HepG2 (cell line): ENCODE results near the gene RYR2. TPM values are rescaled to one million over a fixed set of nuclear protein-coding genes. Genes with fewer than 3 reads are reported as not detected.

ENCODE experiments used
- ATAC-seq: fragments of 200-7000 bp; cut with Tn5 transposase; 3 replicates; pipeline ENCODE4 v1.9.1; 2020; ENCODE audit warnings: mild to moderate bottlenecking, moderate library complexity
- BruUV-seq: library from RNA; stranded (reverse); fragments of 400-500 nt; replicated peaks from 2 replicates; lab custom pipeline; 2021; lab: Mats Ljungman, UMichigan
- CTCF ChIA-PET: fragments of 300-600 bp; formaldehyde crosslinking; extraction: SDS; loops from one replicate; lab custom pipeline; 2021; ENCODE audit warnings: low total read pairs, inconsistent platforms, low intra/inter-chr PET ratio; lab: Yijun Ruan, JAX
- POLR2A ChIA-PET: fragments of 350-600 bp; sonication (Branson Sonifier 250); formaldehyde crosslinking; loops from one replicate; lab custom pipeline; 2020; ENCODE audit warnings: antibody characterized with exemption, inconsistent platforms; lab: Yijun Ruan, JAX
- DNase-seq: peaks from one replicate; pipeline ENCODE4 v3.0.0-alpha.2; 2015; ENCODE audit warnings: low spot score
- FAIRE-seq: peaks from 3 replicates; lab custom pipeline; 2011; peaks lifted over from hg19 to GRCh38; lab: Jason Lieb, UNC
- H2AFZ ChIP-seq: one replicate; pipeline ENCODE4 v1.6.1; 2011; ENCODE audit warnings: low read length, inconsistent platforms
- H3K27ac ChIP-seq: fragments of 300-600 bp; 3 replicates; pipeline ENCODE4 v1.8.0; 2011; ENCODE audit warnings: mixed run types, mild to moderate bottlenecking, mixed read lengths, low read length, inconsistent platforms; ENCODE audit not compliant: insufficient read depth; ENCODE audit errors: extremely low read length
- H3K27me3 ChIP-seq, 2 experiments: fragments of 200-600 bp in 1 of 2; 2 replicates in 1 of 2; 3 replicates in 1 of 2; pipeline versions ENCODE4 v1.6.0 to v1.8.0; 2011; ENCODE audit warnings: low read length in 2 of 2, mild to moderate bottlenecking in 2 of 2, moderate library complexity in 2 of 2, inconsistent platforms in 1 of 2; ENCODE audit not compliant: insufficient read depth in 2 of 2, control insufficient read depth in 1 of 2
- H3K36me3 ChIP-seq, 2 experiments: fragments of 200-600 bp in 1 of 2; replicated peaks in 1 of 2; 2 replicates in 1 of 2; 3 replicates in 1 of 2; pipeline versions ENCODE4 v1.5.1 to v1.8.0; 2011; ENCODE audit warnings: low read length in 2 of 2, inconsistent platforms in 1 of 2; ENCODE audit not compliant: insufficient read depth in 2 of 2, control insufficient read depth in 1 of 2
- H3K4me1 ChIP-seq: 2 replicates; pipeline ENCODE4 v1.5.1; 2012; ENCODE audit warnings: low read length, inconsistent platforms; ENCODE audit not compliant: insufficient read depth
- H3K4me2 ChIP-seq: 2 replicates; pipeline ENCODE4 v1.6.0; 2011; ENCODE audit warnings: low read depth, low read length, inconsistent platforms
- H3K4me3 ChIP-seq, 3 experiments: fragments of 200-600 bp in 1 of 3; sonication (generic), shearing (Covaris generic) in 1 of 3; replicated peaks in 1 of 3; 2 replicates each; pipeline ENCODE4 v1.5.1; 2011 to 2016; ENCODE audit warnings: low read length in 3 of 3, inconsistent platforms in 2 of 3, low read depth in 2 of 3, mild to moderate bottlenecking in 2 of 3, control low read depth in 1 of 3, mixed read lengths in 1 of 3; ENCODE audit not compliant: insufficient read depth in 1 of 3
- H3K79me2 ChIP-seq: one replicate; pipeline ENCODE4 v1.6.1; 2011; ENCODE audit warnings: low read length, inconsistent platforms; ENCODE audit not compliant: insufficient read depth
- H3K9ac ChIP-seq: 2 replicates; pipeline ENCODE4 v1.6.0; 2011; ENCODE audit warnings: mild to moderate bottlenecking, low read depth, low read length, inconsistent platforms; ENCODE audit not compliant: insufficient read depth
- H3K9me3 ChIP-seq: 2 replicates; pipeline ENCODE4 v1.5.1; 2012; ENCODE audit warnings: mild to moderate bottlenecking, low read length
- H4K20me1 ChIP-seq: 2 replicates; pipeline ENCODE4 v1.6.0; 2011; ENCODE audit warnings: inconsistent platforms, mild to moderate bottlenecking, low read length, moderate library complexity; ENCODE audit not compliant: insufficient read depth
- HNRNPUL1 ChIP-seq: fragments of 200-400 bp; formaldehyde crosslinking; IDR thresholded peaks from 2 replicates; pipeline ENCODE4 v1.6.1; 2017; ENCODE audit warnings: low read depth, mild to moderate bottlenecking, low read length, moderate library complexity
- NFIC ChIP-seq: IDR thresholded peaks from 2 replicates; pipeline ENCODE4 v1.6.1; 2012; ENCODE audit warnings: mild to moderate bottlenecking, low read length, inconsistent platforms
- NFRKB ChIP-seq: fragments of 450-650 bp; IDR thresholded peaks from 2 replicates; pipeline ENCODE4 v1.6.1; 2017
- SNAPC2 ChIP-seq: sonication (generic); formaldehyde crosslinking; IDR thresholded peaks from 2 replicates; pipeline ENCODE4 v1.8.1; 2022; ENCODE audit warnings: mild to moderate bottlenecking, missing genetic modification reagents
- ZNF251 ChIP-seq: sonication (generic); formaldehyde crosslinking; IDR thresholded peaks from 2 replicates; pipeline ENCODE4 v1.9.0; 2021; ENCODE audit warnings: mild to moderate bottlenecking, missing genetic modification reagents
- ZNF280B ChIP-seq: sonication (generic); formaldehyde crosslinking; IDR thresholded peaks from 2 replicates; pipeline ENCODE4 v1.5.0; 2020; ENCODE audit warnings: missing genetic modification reagents, mild to moderate bottlenecking, borderline replicate concordance
- ZNF329 ChIP-seq: sonication (generic); formaldehyde crosslinking; IDR thresholded peaks from 2 replicates; pipeline ENCODE4 v1.9.0; 2021; ENCODE audit warnings: low read depth, mild to moderate bottlenecking, missing genetic modification reagents
- ZNF460 ChIP-seq: sonication (generic); formaldehyde crosslinking; IDR thresholded peaks from 2 replicates; pipeline ENCODE4 v1.5.1; 2020; ENCODE audit warnings: missing genetic modification reagents, mild to moderate bottlenecking, borderline replicate concordance
- ZNF770 ChIP-seq: sonication (generic); formaldehyde crosslinking; IDR thresholded peaks from 2 replicates; pipeline ENCODE4 v1.5.0; 2020; ENCODE audit warnings: mild to moderate bottlenecking, missing genetic modification reagents
- WGBS: methylation state at CpG from one replicate; pipeline ENCODE4 v1.1.6; 2017; ENCODE audit warnings: low lambda C conversion rate; 5-methylcytosine and 5-hydroxymethylcytosine counted together
- in situ Hi-C: cut with HindIII; loops from 2 replicates; pipeline ENCODE4 v1.10.0; 2017; ENCODE audit warnings: low pct_unique_long_range_greater_than_20kb; ENCODE audit not compliant: extremely low pct_ligation_motif_present
- intact Hi-C: fragments of 100-400 bp; cut with micrococcal nuclease; formaldehyde crosslinking; loops from one replicate; pipeline ENCODE4 v1.10.0; 2022; ENCODE audit not compliant: unreplicated experiment
- polyA plus RNA-seq, 8 experiments: library from polyadenylated mRNA; depleted of rRNA in 3 of 8; stranded (reverse) in 7 of 8; unstranded in 1 of 8; fragments of >200 nt; fragmentation: Illumina TruSeq in 4 of 8; extraction: Trizol in 4 of 8; gene quantifications; 2 replicates each; pipeline versions ENCODE4 v1.2.1 to v1.2.3, GENCODE V29; 2011 to 2016; ENCODE audit warnings: low read depth in 4 of 8, missing spikeins in 1 of 8, mixed read lengths in 1 of 8; ENCODE audit not compliant: insufficient read depth in 1 of 8
- total RNA-seq, 5 experiments: library from RNA; depleted of rRNA; stranded (reverse); fragments of >200 nt; fragmentation: Illumina TruSeq; extraction: Trizol; gene quantifications; 2 replicates each; pipeline ENCODE4 v1.2.3, GENCODE V29; 2016; ENCODE audit warnings: low read depth in 1 of 5
- TF ChIP-seq, protein P1 (sequence below): sonication (generic); formaldehyde crosslinking; conservative IDR thresholded peaks from 2 replicates; pipeline ENCODE4 v1.5.0; 2020; ENCODE audit warnings: missing genetic modification reagents
- TF ChIP-seq, protein P2 (sequence below): sonication (generic); IDR thresholded peaks from 2 replicates; pipeline ENCODE4 v1.6.1; 2016; ENCODE audit warnings: low read depth, borderline replicate concordance
- TF ChIP-seq, protein P3 (sequence below): sonication (generic); formaldehyde crosslinking; IDR thresholded peaks from 2 replicates; pipeline ENCODE4 v1.4.0; 2020; ENCODE audit warnings: missing genetic modification reagents

Gene RYR2
- total and polyA plus RNA-seq, 2 of the 13 experiments (the other 11 are each of a cell fraction or from before 2014, with no cell fraction given), result not detected

- TF ChIP-seq ZNF770, result no peak
- TF ChIP-seq ZNF251 (CRISPR knock-in tag), result no peak
- no peak for TF ChIP-seq SNAPC2 (CRISPR knock-in tag)
- TF ChIP-seq NFIC, result no peak
- TF ChIP-seq NFRKB, result no peak
- TF ChIP-seq, protein P1, sequence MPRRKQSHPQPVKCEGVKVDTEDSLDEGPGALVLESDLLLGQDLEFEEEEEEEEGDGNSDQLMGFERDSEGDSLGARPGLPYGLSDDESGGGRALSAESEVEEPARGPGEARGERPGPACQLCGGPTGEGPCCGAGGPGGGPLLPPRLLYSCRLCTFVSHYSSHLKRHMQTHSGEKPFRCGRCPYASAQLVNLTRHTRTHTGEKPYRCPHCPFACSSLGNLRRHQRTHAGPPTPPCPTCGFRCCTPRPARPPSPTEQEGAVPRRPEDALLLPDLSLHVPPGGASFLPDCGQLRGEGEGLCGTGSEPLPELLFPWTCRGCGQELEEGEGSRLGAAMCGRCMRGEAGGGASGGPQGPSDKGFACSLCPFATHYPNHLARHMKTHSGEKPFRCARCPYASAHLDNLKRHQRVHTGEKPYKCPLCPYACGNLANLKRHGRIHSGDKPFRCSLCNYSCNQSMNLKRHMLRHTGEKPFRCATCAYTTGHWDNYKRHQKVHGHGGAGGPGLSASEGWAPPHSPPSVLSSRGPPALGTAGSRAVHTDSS (CRISPR knock-in tag), result no peak
- no peak for TF ChIP-seq ZNF460 (CRISPR knock-in tag)
- TF ChIP-seq, all 625 proteins: peak for 0
These were observed 500.8 kb downstream of the RYR2 start (continued) for GRCh38 chr1:237542525-237543418.

DNA sequence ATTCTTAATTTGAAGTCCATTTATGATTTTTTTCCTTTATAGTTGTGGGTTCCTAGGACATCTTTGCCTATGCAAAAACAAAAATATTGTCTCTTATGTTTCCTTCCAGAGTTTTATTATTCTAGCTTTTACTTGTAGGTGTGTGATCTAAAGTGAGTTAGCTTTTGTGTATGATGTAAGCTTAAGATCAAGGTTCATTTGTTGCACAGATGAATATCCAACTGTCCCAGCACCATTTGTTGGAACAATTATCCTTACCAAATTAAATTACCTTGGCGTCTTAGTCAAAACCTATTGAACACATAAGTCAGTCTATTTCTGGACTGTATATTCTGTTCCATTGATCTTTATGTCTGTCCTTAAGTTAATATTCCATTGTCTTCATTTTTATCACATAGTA lies 511.1 kb downstream of the RYR2 start:
- no peak for FAIRE-seq
- in situ Hi-C loops (loop anchor here (25.0 kb wide), 1 partner anchor 1441 kb away; no protein-coding TSS in a partner anchor), intact Hi-C loops (no loop called here)
- Histone ChIP-seq H3K79me2 (no peaks in the 10 kb centered on the region), H3K27me3 (no peaks in the 10 kb centered on the region), H3K9ac (no peak overlapping the region), H4K20me1 (no peaks in the 10 kb centered on the region), H3K9me3 (no peaks in the 10 kb centered on the region), H3K27ac (no peak overlapping the region), H3K4me1 (no peaks in the 10 kb centered on the region), H3K4me2 (no peak overlapping the region), H3K4me3 (no peak overlapping the region), H3K36me3 (no peaks in the 10 kb centered on the region), H2AFZ (no peak overlapping the region)
- CTCF ChIA-PET, result no interaction called here
- DNase-seq, result no peak
- ATAC-seq, result no peak
- POLR2A ChIA-PET, result no interaction called here
- 39% methylated on average over 1 of the region's 1 CpG for WGBS
- BruUV-seq, result no TSS peak
- TF ChIP-seq HNRNPUL1 (no peak), ZNF329 (CRISPR knock-in tag) (no peak), ZNF280B (CRISPR knock-in tag) (no peak)
- TF ChIP-seq, protein P2, sequence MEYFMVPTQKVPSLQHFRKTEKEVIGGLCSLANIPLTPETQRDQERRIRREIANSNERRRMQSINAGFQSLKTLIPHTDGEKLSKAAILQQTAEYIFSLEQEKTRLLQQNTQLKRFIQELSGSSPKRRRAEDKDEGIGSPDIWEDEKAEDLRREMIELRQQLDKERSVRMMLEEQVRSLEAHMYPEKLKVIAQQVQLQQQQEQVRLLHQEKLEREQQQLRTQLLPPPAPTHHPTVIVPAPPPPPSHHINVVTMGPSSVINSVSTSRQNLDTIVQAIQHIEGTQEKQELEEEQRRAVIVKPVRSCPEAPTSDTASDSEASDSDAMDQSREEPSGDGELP, result no peak
- TF ChIP-seq, protein P3, sequence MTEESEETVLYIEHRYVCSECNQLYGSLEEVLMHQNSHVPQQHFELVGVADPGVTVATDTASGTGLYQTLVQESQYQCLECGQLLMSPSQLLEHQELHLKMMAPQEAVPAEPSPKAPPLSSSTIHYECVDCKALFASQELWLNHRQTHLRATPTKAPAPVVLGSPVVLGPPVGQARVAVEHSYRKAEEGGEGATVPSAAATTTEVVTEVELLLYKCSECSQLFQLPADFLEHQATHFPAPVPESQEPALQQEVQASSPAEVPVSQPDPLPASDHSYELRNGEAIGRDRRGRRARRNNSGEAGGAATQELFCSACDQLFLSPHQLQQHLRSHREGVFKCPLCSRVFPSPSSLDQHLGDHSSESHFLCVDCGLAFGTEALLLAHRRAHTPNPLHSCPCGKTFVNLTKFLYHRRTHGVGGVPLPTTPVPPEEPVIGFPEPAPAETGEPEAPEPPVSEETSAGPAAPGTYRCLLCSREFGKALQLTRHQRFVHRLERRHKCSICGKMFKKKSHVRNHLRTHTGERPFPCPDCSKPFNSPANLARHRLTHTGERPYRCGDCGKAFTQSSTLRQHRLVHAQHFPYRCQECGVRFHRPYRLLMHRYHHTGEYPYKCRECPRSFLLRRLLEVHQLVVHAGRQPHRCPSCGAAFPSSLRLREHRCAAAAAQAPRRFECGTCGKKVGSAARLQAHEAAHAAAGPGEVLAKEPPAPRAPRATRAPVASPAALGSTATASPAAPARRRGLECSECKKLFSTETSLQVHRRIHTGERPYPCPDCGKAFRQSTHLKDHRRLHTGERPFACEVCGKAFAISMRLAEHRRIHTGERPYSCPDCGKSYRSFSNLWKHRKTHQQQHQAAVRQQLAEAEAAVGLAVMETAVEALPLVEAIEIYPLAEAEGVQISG, result no peak
